HTR-8/SVneo (cell line): ENCODE measurements around the gene CHST14.

Experiments
- DNase-seq: peaks from one replicate; pipeline ENCODE4 v3.0.0; 2011; ENCODE audit warnings: low spot score, mixed read lengths; ENCODE audit not compliant: insufficient read length
- FAIRE-seq: peaks from 2 replicates; lab custom pipeline; 2011; peaks lifted over from hg19 to GRCh38; lab: Jason Lieb, UNC

Gene CHST14, protein sequence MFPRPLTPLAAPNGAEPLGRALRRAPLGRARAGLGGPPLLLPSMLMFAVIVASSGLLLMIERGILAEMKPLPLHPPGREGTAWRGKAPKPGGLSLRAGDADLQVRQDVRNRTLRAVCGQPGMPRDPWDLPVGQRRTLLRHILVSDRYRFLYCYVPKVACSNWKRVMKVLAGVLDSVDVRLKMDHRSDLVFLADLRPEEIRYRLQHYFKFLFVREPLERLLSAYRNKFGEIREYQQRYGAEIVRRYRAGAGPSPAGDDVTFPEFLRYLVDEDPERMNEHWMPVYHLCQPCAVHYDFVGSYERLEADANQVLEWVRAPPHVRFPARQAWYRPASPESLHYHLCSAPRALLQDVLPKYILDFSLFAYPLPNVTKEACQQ

DNA sequence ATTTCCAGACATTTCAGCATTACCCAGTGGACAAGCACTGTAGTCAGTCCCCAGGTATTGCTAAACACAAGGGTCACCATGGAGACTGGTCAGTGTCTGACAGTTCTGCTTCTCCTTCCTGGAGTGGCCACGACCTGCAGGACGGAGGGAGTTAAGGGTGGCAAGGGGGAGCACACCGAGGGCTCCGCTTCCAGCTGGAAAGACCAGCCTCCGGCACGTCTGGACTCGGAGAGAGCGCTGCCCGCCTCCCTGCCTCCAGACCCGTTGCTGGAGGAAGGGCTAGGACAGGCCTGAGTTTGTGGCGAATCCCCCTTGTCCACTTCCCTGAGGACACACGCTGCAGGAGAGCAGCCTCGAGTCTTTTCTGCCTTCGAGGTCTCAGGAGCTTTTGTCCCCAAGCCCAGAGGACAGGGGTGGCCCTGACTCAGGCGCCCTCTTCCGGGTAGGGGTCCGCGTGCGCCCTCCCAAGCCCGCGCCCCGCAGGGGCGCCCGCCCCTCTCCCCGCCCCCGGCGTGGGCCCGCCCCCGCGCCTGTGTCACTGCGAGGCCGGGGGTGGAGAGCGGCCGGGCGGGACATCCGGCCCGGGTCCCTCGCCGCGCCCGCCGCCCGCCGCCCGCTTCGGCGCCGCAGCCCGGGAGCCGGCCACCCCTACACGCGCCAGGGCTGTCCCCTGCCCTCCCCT, at the start of gene CHST14:
Gene CHST14 (plus strand): TSS at position 562 of the 682 bp plus-strand sequence. CDS start 230 bp downstream, outside the sequence.
- DNase-seq (peak; percentile 70), FAIRE-seq (peak; percentile 69)

DNA sequence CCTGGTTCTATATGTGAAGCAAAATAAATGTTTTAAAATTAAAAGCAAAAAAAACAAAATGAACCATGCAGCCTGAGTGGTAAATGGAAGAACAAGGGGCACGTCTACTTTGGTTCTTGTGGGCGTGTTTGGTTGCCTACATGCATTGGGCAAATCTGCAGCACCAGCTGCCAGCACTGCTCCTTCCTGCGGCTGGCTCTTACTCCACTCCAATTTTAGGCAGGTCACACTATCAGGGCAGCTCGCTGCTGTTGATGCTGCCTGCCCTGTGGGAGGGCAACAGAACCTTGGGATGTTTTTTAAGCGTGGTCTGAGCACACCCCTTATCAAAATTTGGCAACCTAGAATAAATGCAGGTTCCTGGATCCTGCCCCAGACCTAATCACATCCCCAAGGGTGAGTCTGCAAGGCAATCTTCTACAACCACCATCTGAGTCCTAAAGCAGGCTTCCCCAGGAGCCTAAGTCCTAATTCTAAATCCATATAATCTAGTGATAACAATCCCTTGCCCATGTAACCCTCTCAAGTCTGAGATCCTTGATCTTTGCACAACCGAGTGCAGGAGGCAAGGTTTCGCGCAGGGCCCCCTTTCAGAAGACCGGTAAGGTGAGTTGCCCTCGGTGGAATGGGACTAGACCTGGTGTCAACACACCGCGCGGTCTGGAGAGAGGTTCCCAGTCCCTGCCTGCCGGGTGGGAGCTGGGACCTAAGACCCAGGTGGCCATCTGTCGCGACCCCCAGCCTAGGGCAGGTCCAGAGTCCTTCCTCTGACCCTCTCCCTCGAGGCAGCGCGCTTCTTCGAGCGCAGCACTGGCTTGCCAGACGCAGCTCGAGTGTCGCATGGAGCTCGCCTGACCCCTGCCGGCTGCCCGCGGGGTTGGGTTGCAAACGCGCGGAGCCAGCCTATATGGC, 49.3 kb upstream of the CHST14 start:
- DNase-seq, result peak; percentile 74
- no peak for FAIRE-seq

DNA sequence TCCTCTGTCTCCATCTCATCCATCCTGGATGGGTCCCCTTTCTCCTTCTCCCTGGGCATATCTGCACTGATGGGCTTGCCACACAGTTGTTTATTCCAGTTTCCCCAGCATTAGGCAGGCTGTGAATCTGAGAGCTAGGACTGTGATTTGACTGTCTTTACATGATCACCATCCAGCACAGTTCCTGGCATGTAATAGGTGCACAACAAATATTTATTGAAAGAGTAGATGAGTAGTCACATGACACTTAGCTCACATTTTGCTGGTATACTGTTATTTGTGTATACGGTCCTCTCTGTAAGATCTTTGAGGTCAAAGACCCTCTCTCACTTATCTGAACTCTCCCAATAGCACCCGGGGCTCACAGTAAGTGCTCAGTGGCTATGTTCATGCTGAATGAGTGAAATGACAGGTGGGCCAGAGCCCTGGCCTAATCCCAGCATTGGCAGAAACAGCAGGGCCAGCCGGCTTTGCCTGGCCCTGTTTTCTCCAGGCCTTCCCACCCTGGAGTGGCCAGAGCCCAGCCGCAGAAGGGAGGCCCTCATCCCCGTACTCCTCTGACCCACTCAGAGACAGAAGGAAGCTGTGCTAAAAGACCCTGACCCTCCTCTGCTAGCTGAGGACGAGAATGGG, 46.2 kb upstream of the CHST14 start:
- FAIRE-seq (no peak), DNase-seq (no peak)

DNA sequence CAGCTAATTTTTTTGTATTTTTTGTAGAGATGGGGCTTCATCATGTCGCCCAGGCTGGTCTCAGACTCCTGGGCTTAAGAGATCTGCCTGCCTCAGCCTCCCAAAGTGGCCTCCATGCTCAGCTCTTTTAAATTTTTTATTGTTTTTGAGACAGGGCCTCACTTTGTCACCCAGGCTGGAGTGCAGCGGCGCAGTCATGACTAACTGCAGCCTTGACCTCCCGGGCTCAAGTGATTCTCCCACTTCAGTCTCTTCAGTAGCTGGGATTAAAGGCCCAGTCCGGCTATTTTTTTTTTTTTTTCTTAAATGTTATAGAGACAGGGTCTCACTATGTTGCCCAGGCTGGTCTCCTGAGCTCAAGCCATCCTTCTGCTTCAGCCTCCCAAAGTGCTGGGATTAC, 45.1 kb upstream of the CHST14 start:
- FAIRE-seq, result no peak

DNA sequence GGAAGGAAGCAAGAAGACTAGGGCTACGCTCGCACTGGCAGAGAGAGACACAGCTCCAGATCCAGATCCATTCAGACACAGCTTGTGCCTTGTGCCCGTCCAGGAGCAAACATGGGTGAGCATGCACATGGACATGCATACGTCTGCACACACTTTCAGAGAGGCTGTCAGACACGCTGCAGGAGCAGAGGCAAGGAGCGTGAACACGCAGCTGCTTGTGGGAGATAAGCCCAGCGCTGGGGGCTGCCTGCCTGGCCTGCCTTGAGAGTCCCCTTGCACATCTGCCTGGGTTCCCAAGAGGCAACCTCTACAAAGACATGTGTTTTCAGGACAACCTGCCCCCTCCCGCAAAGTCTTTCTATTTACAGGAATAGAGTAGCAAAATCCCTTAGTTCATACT, 43.6 kb upstream of the CHST14 start:
- DNase-seq, result no peak
- no peak for FAIRE-seq

More for the DNA sequence above, 45.1 kb upstream of the CHST14 start:
- no peak for DNase-seq

DNA sequence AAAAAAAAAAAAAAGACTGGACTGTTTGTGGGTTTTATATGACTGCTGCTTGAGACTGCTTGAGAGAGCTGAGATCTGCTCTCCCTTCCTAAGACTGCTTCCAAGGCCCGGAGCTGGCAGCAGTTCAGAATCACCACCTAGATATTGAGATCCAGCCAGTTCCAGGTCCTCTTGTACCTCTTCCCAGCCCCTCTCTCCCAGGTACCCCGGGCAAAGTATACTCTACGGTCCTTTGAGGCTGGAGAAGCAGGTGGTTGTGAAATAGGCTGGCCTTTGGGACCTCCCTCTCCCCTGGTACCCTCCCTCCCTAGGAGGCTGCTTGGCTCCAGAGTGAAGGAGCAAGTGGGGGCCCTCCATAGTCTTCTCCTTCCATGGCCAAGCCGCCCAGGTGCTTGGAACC, 42.6 kb upstream of the CHST14 start:
- DNase-seq (no peak), FAIRE-seq (no peak)

DNA sequence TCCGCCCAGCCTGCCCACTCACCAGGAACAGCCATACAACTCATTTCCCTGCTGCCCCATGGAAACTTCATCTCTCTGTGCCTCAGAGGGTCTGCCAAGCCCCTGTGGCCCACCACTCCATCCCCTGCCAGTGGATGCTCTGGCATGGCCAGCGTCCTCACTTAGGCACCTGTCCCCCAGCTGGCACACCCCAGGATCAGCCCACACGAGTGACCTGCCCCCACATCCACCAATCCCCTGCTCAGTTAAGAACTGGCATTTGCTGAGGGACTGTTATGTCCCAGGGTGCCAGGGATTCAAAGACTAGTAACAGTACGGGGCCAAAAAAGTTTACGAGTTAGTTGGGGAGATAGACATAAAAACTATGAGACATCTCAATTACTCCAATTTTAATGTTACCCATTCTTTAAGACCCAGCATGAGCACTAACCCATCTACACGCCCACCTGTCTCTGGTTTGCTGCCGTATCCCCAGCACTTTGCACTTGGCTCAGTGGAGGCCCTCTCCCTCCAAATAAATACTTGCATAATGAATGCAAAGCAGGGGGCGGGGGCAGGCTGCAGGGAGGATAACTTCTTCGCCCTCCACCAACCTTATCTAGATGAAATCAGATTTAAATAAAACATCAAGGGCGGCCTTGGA, 41.6 kb upstream of the CHST14 start:
- no peak for FAIRE-seq
- DNase-seq, result no peak

DNA sequence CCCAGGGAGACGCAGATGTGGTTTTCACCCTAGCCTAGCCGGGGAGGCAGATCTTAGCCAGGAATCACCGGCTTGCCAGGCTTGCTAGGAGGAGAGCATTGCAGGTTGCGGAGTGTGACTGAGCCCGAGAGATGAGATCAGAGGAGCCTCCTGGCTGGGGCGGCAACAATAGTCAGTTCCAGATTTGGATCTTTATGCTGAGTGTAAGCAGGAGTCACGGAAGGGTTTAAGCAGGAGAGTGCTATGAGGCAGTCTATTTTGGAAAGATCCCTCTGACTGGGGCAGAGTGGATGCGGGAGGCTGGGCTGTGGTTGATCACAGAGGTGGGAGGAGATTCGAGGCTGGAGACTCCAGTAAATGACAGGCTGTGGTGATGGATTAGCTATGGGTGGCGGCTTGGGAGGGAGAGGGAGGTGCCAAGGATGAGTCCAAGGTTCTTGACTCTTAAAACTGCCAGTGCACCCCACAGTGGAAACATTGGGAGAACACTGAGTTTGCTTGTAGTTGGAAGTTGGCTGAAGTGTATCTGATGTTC, 40.4 kb upstream of the CHST14 start:
- FAIRE-seq (no peak), DNase-seq (no peak)

DNA sequence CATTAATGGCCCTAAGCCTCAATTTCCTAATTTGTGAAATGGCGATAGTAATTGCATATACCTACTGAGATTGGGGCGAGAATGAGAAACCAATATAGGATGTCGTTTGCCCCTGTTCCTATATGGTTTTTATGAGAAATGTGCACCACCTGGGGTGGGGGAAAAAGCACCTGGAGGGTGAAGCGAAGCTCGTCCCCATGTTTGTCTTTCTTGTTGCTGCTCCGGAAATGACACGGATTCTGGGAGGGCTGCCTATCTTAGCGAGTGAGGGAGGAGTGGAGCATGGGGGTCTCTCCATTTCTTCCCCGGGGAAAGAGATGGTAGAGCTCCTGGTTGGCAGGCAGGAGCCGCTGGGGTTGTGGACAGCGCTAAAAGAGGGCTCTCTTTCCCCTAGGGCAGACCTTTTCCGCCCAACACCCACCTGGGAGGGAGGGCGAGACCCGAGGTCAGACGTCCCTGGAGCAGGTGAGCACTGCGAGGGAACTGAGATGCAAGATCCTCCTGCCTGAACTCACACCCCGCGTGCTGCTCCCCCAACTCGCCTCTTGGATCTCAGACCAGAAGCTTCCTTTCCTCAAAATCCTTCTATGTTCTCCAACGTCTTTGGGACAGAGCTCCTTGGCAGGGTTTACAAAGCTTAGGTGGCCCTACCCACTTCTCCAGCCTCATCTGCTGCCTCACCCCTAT, 35.6 kb upstream of the CHST14 start:
- no peak for FAIRE-seq
- no peak for DNase-seq

DNA sequence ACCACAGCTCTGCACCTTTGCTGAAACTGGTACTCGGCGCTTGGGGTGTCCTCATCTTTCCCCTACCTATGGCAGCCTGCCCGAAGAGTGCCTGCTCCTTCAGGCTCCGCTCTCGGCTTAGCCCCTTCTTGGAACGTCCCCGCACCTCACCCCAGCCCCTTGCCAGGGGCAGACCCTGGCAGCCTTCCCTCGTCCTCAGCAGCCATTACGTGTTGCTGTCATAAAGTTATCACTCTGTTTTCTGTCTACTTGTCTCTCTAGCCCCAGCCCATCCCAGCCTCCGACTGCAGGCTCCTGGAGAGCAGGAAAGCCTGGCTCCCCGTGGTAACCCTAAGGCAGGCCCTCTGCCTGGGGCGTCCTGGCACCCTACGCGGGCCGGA, 35.1 kb upstream of the CHST14 start:
- DNase-seq (no peak), FAIRE-seq (no peak)

DNA sequence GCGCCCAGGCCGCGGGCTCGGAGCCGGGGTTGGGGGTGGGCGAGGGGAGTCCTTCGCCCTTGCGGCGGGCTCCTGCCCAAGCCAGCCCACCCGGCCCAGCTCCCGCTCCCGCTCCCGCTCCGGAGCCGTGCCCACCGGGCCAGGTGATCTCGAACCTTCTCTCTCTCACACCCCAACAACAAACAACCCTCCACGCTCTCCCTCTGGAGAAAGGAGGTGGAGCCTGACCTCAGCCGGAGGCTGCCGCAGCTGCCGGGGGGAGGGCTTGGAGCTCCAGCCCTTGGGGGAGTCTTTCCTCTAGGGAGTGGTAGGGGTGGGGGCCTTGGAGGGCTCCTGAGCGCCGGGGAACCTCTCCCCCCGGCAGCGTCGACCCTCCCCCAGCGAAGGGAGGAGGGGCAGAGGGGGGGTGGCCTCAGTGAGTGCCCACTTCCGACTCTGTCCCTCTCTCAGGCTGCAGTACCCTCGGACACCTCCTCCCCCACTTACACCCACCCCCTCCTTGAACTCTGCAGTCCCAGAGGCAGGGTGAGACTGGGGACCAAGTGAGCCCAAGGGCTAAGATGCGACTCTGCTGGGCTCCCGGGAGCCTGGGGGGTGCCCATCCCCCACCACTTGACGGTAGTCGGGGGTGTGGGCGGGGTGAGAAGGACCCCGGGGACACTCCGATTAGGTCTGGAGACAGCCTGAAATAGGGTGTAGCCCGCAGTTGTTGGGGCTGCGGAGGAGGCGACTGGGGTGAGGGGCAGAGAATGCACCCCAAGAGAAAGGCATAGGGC, 34.5 kb upstream of the CHST14 start:
- DNase-seq (no peak), FAIRE-seq (no peak)

DNA sequence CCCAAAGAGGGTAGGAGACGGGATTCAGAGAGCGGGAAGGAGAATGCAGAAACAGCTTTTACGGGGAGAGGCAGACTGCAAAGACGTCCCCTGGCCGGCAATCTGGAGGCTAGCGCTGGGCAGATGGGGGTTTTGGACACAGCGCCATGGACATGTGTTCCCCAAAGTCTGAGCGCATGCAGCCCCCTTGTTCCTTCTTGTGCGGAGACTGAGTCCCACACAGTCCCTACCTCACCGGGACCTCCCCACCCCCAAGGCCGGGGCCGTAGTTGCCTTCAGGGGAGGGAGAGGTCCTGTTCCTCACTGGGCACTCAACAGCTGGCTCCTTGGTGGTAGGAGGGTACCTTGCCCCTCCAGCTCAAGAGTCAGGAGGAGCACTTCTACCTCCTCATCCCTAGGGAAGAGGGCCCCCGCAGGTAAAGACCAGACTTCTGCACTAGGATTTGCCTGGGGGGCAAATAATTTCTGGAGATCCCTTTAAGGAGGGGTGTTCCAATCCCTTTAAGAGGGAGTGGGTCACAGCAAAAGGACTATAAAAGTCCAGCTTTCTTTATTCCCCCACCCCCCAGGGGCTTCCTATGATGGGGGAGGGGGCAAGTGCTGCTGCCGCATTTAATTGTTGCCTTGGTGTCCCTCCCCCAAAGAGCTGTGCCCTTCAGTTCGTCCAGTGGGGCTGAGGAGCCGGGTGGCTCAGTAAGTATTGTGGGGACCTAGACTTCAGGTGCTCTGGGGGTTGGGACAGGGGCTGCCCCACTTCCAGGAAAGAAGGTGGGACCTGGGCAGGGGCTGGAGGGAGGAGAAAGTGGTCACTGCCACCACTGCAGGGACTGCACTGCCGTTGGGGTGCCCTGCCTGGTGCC, 33.7 kb upstream of the CHST14 start:
- FAIRE-seq, result no peak
- DNase-seq, result no peak

DNA sequence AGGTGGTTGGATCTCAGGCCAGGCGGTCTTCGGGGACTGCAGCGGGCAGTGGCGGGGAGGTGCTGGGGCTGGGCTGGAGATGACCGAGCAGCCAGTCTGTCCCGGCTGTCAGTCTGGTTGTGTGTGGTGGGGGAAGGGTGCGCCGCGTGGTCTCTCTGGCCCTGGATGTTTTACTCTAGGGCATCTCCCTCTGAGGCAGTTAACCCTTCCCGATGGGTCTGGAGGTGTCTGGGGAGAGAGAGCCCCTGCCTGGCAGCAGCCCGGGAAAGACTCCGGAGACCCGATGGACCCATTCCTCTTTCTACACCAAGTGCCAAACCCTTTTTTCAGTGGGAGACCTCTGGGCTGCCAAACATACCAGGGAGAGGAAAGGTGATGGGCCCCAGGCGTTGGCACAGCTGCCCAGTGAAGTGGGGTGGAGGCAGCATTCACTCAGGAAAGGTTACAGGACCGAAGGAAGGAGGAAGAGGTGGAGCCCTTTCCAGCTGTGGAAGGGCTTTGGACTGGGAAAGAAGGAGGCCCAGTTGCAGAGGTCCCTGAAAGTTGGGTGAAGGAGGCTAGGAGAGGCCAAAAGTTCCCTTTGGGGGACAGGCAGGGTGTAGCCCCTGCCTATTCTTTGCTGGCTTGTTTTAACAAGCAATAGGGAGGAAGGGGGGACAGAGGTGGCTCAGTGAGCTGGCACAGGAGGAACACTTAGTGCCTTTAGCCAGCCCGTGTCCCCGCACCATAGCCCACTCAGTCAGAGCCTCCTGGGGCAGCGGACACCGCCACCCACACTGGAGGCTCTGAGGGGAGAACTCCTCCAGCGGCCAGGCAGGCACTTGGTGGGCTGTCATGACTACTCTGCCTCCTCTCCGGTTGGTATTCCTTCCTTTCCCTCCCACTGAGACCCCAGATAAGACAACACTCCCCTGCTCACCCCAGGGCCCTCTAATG, 32.8 kb upstream of the CHST14 start:
- DNase-seq, result no peak
- FAIRE-seq, result no peak

DNA sequence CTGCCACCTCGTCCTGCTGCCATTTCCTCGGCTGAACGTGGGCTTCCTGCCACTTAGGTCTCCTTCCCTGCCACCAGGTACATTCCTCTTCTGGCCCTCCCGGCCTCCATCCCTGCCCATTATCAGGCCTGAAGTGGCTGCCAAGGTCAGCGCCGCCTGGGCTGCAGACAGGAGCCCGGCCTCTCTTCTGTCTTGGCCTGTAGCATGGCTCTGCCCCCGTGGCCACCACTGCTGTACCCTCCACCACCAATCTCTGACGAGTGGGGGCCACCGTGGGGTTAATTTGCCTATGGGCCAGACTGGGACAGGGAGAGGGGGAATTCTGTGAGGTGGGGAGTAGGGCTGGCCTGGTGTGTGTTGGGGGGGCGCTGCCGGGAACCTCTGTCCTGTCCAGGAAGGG, 32.1 kb upstream of the CHST14 start:
- FAIRE-seq, result no peak
- DNase-seq, result no peak

DNA sequence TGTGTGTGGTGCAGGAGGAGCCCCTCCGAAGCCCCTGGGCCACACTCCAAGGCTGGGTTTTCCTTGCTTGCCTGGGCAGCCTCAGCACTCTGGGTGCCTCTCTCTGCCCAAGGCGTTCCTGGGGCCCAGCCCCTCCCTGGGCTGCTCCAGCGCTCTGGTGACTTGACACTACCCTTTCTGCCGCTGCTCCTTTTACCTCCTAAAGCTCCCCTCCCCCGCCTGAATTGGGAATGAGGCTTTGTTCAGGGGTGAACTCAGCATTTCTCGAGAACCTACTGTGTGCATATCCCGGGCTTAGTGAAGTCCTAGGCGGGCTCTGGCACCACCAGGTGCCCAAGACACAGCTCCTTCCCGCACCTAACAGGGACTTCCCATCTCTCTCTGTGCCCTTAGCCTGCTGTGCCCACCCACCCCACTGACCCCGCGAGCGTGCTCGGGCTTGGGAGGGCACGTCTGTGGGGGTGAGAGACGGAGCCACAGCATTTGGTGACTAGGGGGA, 31.3 kb upstream of the CHST14 start:
- no peak for FAIRE-seq
- no peak for DNase-seq
